ENCODE data around the gene TIMM44. TPM values are rescaled to one million over a fixed set of nuclear protein-coding genes. Genes with fewer than 3 reads are reported as not detected.

Gene TIMM44
- total and polyA plus RNA-seq, 4 donors, result 17.7 to 35.8 (median 26.6) TPM

DNA sequence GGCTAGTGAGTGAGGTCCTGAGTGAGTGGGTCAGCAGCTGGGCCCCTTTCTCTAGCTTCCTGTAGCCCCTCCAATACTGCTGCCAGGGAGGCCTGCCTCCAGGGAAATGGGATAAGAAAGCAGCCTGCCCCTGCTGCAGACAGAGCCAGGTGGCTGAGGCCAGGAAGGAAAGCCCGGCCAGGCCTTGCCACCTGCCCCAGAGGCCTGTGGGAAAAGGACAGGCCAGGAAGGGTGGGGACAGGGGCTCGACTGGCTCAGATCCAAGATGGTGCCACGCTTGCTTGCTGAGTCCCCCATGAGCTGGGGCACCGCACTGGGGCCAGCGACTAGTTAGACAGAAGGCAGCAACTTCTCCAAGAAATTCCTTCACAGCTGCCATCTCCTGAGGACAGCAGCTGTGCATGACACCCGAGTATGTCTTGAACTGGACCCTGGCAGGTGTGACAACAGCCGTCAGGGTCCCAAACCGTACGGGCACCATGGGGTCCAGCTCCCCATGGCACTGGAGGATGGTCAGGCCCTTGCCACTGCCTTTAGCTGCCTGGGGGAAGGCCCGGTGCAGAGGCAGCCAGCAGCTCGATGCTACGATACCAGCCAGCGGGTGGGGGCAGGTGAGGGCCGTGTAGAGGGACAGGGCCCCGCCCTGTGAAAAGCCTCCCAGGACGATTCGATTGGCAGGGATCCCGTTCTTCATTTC, 64.2 kb downstream of the TIMM44 start:
- H3K9ac ChIP-seq (ENCODE audit: low read depth in 1 of 2, low read length in 2 of 2), result no peak overlapping the region
- H3K36me3 ChIP-seq (ENCODE audit: control insufficient read depth in 4 of 4, insufficient read depth in 3 of 4, low read depth in 1 of 4, low read length in 3 of 4), result no peaks in the 10 kb centered on the region
- H3K9me3 ChIP-seq (ENCODE audit: control insufficient read depth in 4 of 4, low read length in 3 of 4), result no peaks in the 10 kb centered on the region
- no peak overlapping the region for H3K4me3 ChIP-seq (ENCODE audit: low read depth in 1 of 3, low read length in 3 of 3)
- no peak for TF ChIP-seq FOXA2 (IDR thresholded peaks at IDR 0.05)
- no peak for TF ChIP-seq MAX (IDR thresholded peaks at IDR 0.05)
- TF ChIP-seq TAF1 (conservative IDR thresholded peaks at IDR 0.05), result no peak
- no peak for TF ChIP-seq RAD21 (IDR thresholded peaks at IDR 0.05)
- TF ChIP-seq, protein P1, sequence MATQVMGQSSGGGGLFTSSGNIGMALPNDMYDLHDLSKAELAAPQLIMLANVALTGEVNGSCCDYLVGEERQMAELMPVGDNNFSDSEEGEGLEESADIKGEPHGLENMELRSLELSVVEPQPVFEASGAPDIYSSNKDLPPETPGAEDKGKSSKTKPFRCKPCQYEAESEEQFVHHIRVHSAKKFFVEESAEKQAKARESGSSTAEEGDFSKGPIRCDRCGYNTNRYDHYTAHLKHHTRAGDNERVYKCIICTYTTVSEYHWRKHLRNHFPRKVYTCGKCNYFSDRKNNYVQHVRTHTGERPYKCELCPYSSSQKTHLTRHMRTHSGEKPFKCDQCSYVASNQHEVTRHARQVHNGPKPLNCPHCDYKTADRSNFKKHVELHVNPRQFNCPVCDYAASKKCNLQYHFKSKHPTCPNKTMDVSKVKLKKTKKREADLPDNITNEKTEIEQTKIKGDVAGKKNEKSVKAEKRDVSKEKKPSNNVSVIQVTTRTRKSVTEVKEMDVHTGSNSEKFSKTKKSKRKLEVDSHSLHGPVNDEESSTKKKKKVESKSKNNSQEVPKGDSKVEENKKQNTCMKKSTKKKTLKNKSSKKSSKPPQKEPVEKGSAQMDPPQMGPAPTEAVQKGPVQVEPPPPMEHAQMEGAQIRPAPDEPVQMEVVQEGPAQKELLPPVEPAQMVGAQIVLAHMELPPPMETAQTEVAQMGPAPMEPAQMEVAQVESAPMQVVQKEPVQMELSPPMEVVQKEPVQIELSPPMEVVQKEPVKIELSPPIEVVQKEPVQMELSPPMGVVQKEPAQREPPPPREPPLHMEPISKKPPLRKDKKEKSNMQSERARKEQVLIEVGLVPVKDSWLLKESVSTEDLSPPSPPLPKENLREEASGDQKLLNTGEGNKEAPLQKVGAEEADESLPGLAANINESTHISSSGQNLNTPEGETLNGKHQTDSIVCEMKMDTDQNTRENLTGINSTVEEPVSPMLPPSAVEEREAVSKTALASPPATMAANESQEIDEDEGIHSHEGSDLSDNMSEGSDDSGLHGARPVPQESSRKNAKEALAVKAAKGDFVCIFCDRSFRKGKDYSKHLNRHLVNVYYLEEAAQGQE (IDR thresholded peaks at IDR 0.05), result no peak
- TF ChIP-seq YY1 (IDR thresholded peaks at IDR 0.05), result no peak
- no peak for TF ChIP-seq GABPA (IDR thresholded peaks at IDR 0.05 in 1 of 2, conservative IDR thresholded peaks at IDR 0.05 in 1 of 2)
- TF ChIP-seq EGR1 (IDR thresholded peaks at IDR 0.05; ENCODE audit: low read depth in 2 of 2), result no peak
- TF ChIP-seq ZBTB33 (IDR thresholded peaks at IDR 0.05), result no peak
- TF ChIP-seq NR2F2 (IDR thresholded peaks at IDR 0.05), result no peak
- TF ChIP-seq FOXA1 (IDR thresholded peaks at IDR 0.05), result no peak
- TF ChIP-seq SP1 (IDR thresholded peaks at IDR 0.05), result no peak
- TF ChIP-seq, protein P2, sequence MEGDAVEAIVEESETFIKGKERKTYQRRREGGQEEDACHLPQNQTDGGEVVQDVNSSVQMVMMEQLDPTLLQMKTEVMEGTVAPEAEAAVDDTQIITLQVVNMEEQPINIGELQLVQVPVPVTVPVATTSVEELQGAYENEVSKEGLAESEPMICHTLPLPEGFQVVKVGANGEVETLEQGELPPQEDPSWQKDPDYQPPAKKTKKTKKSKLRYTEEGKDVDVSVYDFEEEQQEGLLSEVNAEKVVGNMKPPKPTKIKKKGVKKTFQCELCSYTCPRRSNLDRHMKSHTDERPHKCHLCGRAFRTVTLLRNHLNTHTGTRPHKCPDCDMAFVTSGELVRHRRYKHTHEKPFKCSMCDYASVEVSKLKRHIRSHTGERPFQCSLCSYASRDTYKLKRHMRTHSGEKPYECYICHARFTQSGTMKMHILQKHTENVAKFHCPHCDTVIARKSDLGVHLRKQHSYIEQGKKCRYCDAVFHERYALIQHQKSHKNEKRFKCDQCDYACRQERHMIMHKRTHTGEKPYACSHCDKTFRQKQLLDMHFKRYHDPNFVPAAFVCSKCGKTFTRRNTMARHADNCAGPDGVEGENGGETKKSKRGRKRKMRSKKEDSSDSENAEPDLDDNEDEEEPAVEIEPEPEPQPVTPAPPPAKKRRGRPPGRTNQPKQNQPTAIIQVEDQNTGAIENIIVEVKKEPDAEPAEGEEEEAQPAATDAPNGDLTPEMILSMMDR (IDR thresholded peaks at IDR 0.05; ENCODE audit: low read depth, low read length, missing input control), result no peak
- no peak for TF ChIP-seq RXRA (IDR thresholded peaks at IDR 0.05)
- TF ChIP-seq HNF4A (conservative IDR thresholded peaks at IDR 0.05), result no peak
- TF ChIP-seq, protein P3, sequence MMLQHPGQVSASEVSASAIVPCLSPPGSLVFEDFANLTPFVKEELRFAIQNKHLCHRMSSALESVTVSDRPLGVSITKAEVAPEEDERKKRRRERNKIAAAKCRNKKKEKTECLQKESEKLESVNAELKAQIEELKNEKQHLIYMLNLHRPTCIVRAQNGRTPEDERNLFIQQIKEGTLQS (IDR thresholded peaks at IDR 0.05), result no peak
- TF ChIP-seq JUND (IDR thresholded peaks at IDR 0.05), result no peak
- WGBS, result 82% methylated on average over 18 of the region's 18 CpGs
- DNase-seq (ENCODE audit: low spot score), result no peak
- H3K4me1 ChIP-seq (ENCODE audit: control insufficient read depth in 4 of 4, insufficient read depth in 4 of 4, low read length in 3 of 4), result no peaks in the 10 kb centered on the region
- no peak overlapping the region for H3K27ac ChIP-seq (ENCODE audit: low read depth in 1 of 2, low read length in 2 of 2)
- H3K27me3 ChIP-seq (ENCODE audit: control insufficient read depth in 4 of 4, insufficient read depth in 4 of 4, low read length in 3 of 4), result peaks cover 0 to 4% (median 0%) of the 10 kb centered on the region in 4 donors
